Naive thymus-derived CD4-positive, alpha-beta T cell (primary cell): ENCODE measurements around the gene B4GALNT2. TPM values are rescaled to one million over a fixed set of nuclear protein-coding genes. Genes with fewer than 3 reads are reported as not detected.
"Not testable (repeated sequence)": the region's sequence is repeated elsewhere in the genome, so short reads cannot be mapped to it uniquely, and the experiment has no call there.

ENCODE experiments used
- ATAC-seq: fragments of 150-1000 bp; cut with Tn5 transposase; 2 replicates; pipeline ENCODE4 v1.10.0; 2021; ENCODE audit warnings: mild to moderate bottlenecking, moderate library complexity
- CTCF ChIA-PET: fragments of 350-600 bp; sonication (Branson Sonifier 250); formaldehyde crosslinking; loops from one replicate; lab custom pipeline; 2021; ENCODE audit warnings: antibody characterized with exemption; lab: Charles Lee
- POLR2A ChIA-PET: fragments of 350-600 bp; sonication (Branson Sonifier 250); formaldehyde crosslinking; loops from one replicate; lab custom pipeline; 2021; ENCODE audit warnings: antibody characterized with exemption, inconsistent platforms; lab: Charles Lee
- DNase-seq, 9 donors: peaks; one replicate each; pipeline versions ENCODE4 v3.0.0 to v3.0.0-alpha.2; 2020 to 2022; ENCODE audit warnings: mixed read lengths in 1 of 9
- H3K27ac ChIP-seq: one replicate; pipeline ENCODE4 v1.7.0; 2013; ENCODE audit warnings: mild to moderate bottlenecking, low read depth, low read length, moderate library complexity
- H3K27me3 ChIP-seq, 2 donors: one replicate each; pipeline ENCODE4 v1.7.0; 2013; ENCODE audit warnings: low read length in 2 of 2, mild to moderate bottlenecking in 2 of 2, moderate library complexity in 2 of 2; ENCODE audit not compliant: control insufficient read depth in 2 of 2, insufficient read depth in 2 of 2
- H3K36me3 ChIP-seq, 3 experiments: 1 replicate in 2 of 3; 2 replicates in 1 of 3; pipeline ENCODE4 v1.7.0; 2013; ENCODE audit warnings: low read length in 3 of 3, mild to moderate bottlenecking in 3 of 3, moderate library complexity in 1 of 3; ENCODE audit not compliant: insufficient read depth in 3 of 3, control insufficient read depth in 2 of 3
- H3K4me1 ChIP-seq, 2 donors: one replicate each; pipeline ENCODE4 v1.7.0; 2013; ENCODE audit warnings: low read length in 2 of 2, mild to moderate bottlenecking in 2 of 2, moderate library complexity in 1 of 2; ENCODE audit not compliant: control insufficient read depth in 2 of 2, insufficient read depth in 2 of 2
- H3K4me3 ChIP-seq: 2 replicates; pipeline ENCODE4 v1.7.0; 2013; ENCODE audit warnings: mild to moderate bottlenecking, low read length
- H3K9me3 ChIP-seq, 3 experiments: 1 replicate in 2 of 3; 2 replicates in 1 of 3; pipeline ENCODE4 v1.7.0; 2013; ENCODE audit warnings: low read length in 3 of 3; ENCODE audit not compliant: control insufficient read depth in 2 of 3
- H3K27ac Mint-ChIP-seq, 9 donors: one replicate each; pipeline ENCODE4 v1.8.0; 2020 to 2022; ENCODE audit warnings: mixed read lengths in 9 of 9, mild to moderate bottlenecking in 8 of 9, moderate library complexity in 5 of 9, inconsistent platforms in 2 of 9
- H3K27me3 Mint-ChIP-seq, 5 donors: one replicate each; pipeline ENCODE4 v1.8.0; 2021 to 2022; ENCODE audit warnings: mixed read lengths in 5 of 5, mild to moderate bottlenecking in 1 of 5
- H3K36me3 Mint-ChIP-seq, 5 donors: one replicate each; pipeline ENCODE4 v1.8.0; 2020 to 2022; ENCODE audit warnings: mixed read lengths in 5 of 5, mild to moderate bottlenecking in 3 of 5, inconsistent platforms in 1 of 5
- H3K4me1 Mint-ChIP-seq, 7 donors: one replicate each; pipeline ENCODE4 v1.8.0; 2020 to 2022; ENCODE audit warnings: mixed read lengths in 7 of 7, mild to moderate bottlenecking in 3 of 7, inconsistent platforms in 1 of 7
- H3K4me3 Mint-ChIP-seq, 10 donors: one replicate each; pipeline ENCODE4 v1.8.0; 2020 to 2022; ENCODE audit warnings: mild to moderate bottlenecking in 10 of 10, mixed read lengths in 10 of 10, moderate library complexity in 6 of 10, inconsistent platforms in 2 of 10
- H3K9me3 Mint-ChIP-seq, 11 donors: one replicate each; pipeline ENCODE4 v1.8.0; 2020 to 2022; ENCODE audit warnings: mixed read lengths in 11 of 11, mild to moderate bottlenecking in 4 of 11, inconsistent platforms in 1 of 11, moderate library complexity in 1 of 11
- intact Hi-C, 2 donors: fragments of 100-400 bp; cut with micrococcal nuclease; formaldehyde crosslinking; loops; one replicate each; pipeline ENCODE4 v1.15.1; 2023
- polyA plus RNA-seq, 2 donors: library from polyadenylated mRNA; unstranded; fragments of 300-500 nt; fragmentation: Illumina TruSeq; gene quantifications; one replicate each; pipeline ENCODE4 v1.2.3, GENCODE V29; 2021
- total RNA-seq, 6 experiments: library from RNA in 5 of 6; stranded (reverse) in 5 of 6; gene quantifications; 1 replicate in 5 of 6; 2 replicates in 1 of 6; pipeline ENCODE4 v1.2.3 and lab custom pipeline; 2021 to 2026

B4GALNT2 gene
- total and polyA plus RNA-seq, 7 experiments from 2014 or later: 0.03 to 0.05 (median 0.05) TPM; not detected in 3

DNA sequence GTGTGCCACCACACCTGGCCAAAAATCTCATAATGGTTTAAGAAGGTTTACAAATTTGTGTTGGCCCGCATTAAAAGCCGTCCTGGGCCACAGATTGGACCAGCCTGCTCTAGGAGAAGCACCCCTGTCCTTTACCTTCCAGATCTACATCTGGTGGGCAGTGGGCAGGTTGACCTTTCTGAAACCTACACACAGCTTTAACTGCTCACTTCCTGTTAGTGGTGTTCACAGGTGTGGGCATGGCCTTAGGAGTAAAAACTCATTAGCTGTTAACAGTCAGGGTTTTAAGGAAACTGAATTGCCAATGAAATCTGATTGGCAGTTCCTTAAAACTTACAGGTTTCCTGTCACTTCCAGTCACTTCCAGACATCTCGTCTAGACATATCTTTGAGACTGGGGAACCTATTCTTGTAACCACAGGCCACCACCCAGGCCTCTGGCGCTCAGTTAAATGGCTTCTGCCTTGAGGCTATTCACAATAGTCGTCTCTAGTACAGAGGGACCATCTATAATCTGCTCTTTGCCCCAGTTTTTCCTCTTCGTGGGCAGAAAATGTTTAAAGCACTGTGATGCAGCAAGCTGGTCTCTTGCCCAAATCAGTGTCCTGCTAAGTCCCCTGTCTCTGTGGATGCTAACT lies 48.5 kb downstream of the B4GALNT2 start:
- Histone ChIP-seq H3K9me3 (peaks cover 0 to 19% (median 0%) of the 10 kb centered on the region in 3 experiments), H3K27me3 (peaks cover 0 to 4% of the 10 kb centered on the region in 2 donors), H3K36me3 (no peaks in the 10 kb centered on the region), H3K4me1 (peaks cover 4% of the 10 kb centered on the region in 2 donors), H3K4me3 (no peak overlapping the region), H3K27ac (no peak overlapping the region)
- ChIA-PET POLR2A (interaction anchor here (0.9 to 2.2 kb wide), 5 partner anchors 9 to 106 kb away, joined by 3 to 15 read pairs (median 5); partner anchors contain the start of gene PHOSPHO1), CTCF (interaction anchor here (0.7 to 7.4 kb wide), 12 partner anchors 10 to 776 kb away, joined by 3 to 143 read pairs (median 6); partner anchors contain the start of gene PHOSPHO1)
- ATAC-seq: no peak
- Mint-ChIP-seq H3K36me3 (peaks cover 0 to 23% (median 6%) of the 10 kb centered on the region in 5 donors), H3K4me3 (no peak overlapping the region), H3K9me3 (peaks cover 0 to 31% (median 28%) of the 10 kb centered on the region in 11 donors), H3K4me1 (peaks cover 0 to 5% (median 4%) of the 10 kb centered on the region in 7 donors), H3K27ac (peak overlapping the region in 1 of 9 donors; percentile 25), H3K27me3 (peaks cover 0 to 6% (median 0%) of the 10 kb centered on the region in 5 donors)
- intact Hi-C loops: loop anchor here (1.0 kb wide), 5 partner anchors 11 to 214 kb away; no protein-coding TSS in a partner anchor
- DNase-seq: no peak

DNA sequence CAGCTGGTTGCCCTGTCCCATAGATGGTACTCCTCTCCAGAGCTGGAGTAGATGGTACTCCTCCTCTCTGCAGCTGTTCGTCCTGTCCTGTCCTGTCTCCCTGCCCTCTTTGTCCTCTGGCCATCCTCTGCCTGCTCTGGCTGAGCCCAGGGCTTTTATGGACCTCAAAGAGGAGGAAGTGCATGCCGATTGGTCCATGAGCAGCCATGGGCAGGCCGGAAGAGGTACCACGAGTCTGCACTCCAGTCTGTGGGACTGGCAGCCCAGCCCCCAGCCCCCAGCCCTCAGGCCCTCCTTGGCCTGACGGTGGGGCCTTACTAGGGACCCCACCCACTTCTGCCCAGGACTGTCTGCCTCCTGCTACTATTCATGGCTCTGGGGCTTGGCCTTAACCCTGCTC lies 50.8 kb downstream of the B4GALNT2 start:
- no peak overlapping the region for H3K27ac ChIP-seq
- Mint-ChIP-seq H3K36me3 (peaks cover 0 to 25% (median 3%) of the 10 kb centered on the region in 5 donors), H3K27me3 (peaks cover 0 to 9% (median 0%) of the 10 kb centered on the region in 5 donors), H3K27ac (no peak overlapping the region), H3K9me3 (peaks cover 0 to 24% (median 15%) of the 10 kb centered on the region in 11 donors), H3K4me1 (peaks cover 0 to 5% (median 4%) of the 10 kb centered on the region in 7 donors), H3K4me3 (no peak overlapping the region)
- no peaks in the 10 kb centered on the region for H3K36me3 ChIP-seq
- no peak for DNase-seq
- H3K4me3 ChIP-seq: no peak overlapping the region
- ATAC-seq: no peak
- CTCF ChIA-PET: interaction anchor here (0.8 to 7.4 kb wide), 3 partner anchors 44 to 108 kb away, joined by 3 to 143 read pairs (median 3); partner anchors contain the start of gene PHOSPHO1
- POLR2A ChIA-PET: no interaction called here
- peaks cover 0 to 4% of the 10 kb centered on the region in 2 donors for H3K27me3 ChIP-seq
- peaks cover 0 to 5% (median 0%) of the 10 kb centered on the region in 3 experiments for H3K9me3 ChIP-seq
- intact Hi-C loops: no loop called here
- H3K4me1 ChIP-seq: peaks cover 4% of the 10 kb centered on the region in 2 donors

DNA sequence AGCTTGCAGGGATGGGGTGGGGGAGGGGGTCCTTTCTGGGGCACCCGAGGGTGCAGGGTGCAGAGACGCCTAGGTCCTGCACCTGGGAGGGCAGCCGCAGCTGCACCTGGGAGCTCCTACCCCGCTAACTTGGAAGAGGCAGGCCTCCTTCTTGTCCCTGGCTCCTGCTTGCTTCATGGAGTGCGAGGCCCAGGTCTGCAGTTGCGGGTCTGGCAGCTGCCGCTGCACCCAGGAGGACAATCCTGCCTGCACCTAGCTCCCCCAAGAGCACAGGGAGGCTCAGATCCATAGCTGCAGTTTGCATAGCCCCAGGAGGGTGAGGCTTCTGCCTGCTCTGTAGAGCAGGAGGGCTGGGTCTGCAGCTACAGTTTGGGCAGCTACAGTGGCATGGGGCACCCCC lies 51.2 kb downstream of the B4GALNT2 start:
- intact Hi-C loops: no loop called here

DNA sequence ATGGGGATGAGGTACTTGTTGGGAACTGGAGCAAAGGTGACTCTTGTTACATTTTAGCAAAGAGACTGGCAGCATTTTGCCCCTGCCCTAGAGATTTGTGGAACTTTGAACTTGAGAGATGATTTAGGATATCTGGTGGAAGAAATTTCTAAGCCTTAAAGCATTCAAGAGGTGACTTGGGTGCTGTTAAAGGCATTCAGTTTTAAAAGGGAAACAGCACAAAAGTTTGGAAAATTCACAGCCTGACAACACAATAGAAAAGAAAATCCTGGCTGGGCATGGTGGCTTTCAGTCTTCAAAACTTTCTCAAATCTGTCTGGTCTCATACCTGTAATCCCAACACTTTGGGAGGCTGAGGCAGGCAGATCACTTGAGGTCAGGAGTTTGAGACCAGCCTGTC lies 52.0 kb downstream of the B4GALNT2 start:
- ChIA-PET CTCF (interaction anchor here (7.4 kb wide), 1 partner anchor 43 kb away, joined by 143 read pairs; the partner anchor contains the start of gene PHOSPHO1), POLR2A (interaction anchor here (1.7 kb wide), 1 partner anchor 16 kb away, joined by 3 read pairs; no protein-coding TSS in a partner anchor)
- H3K27ac ChIP-seq, H3K9me3 ChIP-seq, intact Hi-C loops, H3K27me3 Mint-ChIP-seq, H3K4me1 ChIP-seq, H3K4me3 ChIP-seq, H3K27ac Mint-ChIP-seq, H3K36me3 ChIP-seq, H3K27me3 ChIP-seq, ATAC-seq, H3K4me1 Mint-ChIP-seq, H3K4me3 Mint-ChIP-seq, DNase-seq: not testable (repeated sequence)
- H3K9me3 Mint-ChIP-seq: peaks cover 0 to 24% (median 15%) of the 10 kb centered on the region in 11 donors
- H3K36me3 Mint-ChIP-seq: peaks cover 0 to 25% (median 3%) of the 10 kb centered on the region in 5 donors

More for the DNA sequence above, 51.2 kb downstream of the B4GALNT2 start:
- Mint-ChIP-seq H3K4me3 (no peak overlapping the region), H3K9me3 (peaks cover 0 to 24% (median 15%) of the 10 kb centered on the region in 11 donors), H3K27me3 (peaks cover 0 to 7% (median 0%) of the 10 kb centered on the region in 5 donors), H3K36me3 (peaks cover 0 to 25% (median 3%) of the 10 kb centered on the region in 5 donors), H3K27ac (no peak overlapping the region), H3K4me1 (peaks cover 0 to 5% (median 4%) of the 10 kb centered on the region in 7 donors)
- no peak for DNase-seq
- ChIA-PET POLR2A (interaction anchor here (1.7 kb wide), 1 partner anchor 17 kb away, joined by 3 read pairs; no protein-coding TSS in a partner anchor), CTCF (interaction anchor here (0.7 to 7.4 kb wide), 3 partner anchors 43 to 534 kb away, joined by 3 to 143 read pairs (median 3); partner anchors contain the start of gene PHOSPHO1)
- ATAC-seq: no peak
- Histone ChIP-seq H3K9me3 (peaks cover 0 to 5% (median 0%) of the 10 kb centered on the region in 3 experiments), H3K27me3 (peaks cover 0 to 4% of the 10 kb centered on the region in 2 donors), H3K27ac (no peak overlapping the region), H3K4me1 (peaks cover 4% of the 10 kb centered on the region in 2 donors), H3K4me3 (no peak overlapping the region), H3K36me3 (no peaks in the 10 kb centered on the region)

DNA sequence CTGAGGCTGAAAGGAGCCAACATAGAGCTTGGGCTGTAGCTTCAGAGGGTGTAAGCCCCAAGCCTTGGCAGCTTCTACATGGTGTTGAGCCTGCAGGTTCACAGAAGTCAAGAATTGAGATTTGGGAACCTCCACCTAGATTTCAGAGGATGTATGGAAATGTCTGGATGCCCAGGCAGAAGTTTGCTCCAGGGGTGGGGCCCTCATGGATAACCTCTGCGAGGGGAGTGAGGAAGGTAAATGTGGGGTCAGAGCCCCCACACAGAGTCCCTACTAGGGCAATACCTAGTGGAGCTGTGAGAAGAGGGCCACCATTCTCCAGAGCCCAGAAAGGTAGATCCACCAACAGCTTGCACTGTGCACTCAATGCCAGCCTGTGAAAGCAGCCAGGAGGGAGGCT lies 52.8 kb downstream of the B4GALNT2 start:
- H3K9me3 Mint-ChIP-seq: peaks cover 0 to 24% (median 15%) of the 10 kb centered on the region in 11 donors
- ATAC-seq, H3K4me1 Mint-ChIP-seq, H3K4me1 ChIP-seq, H3K9me3 ChIP-seq, DNase-seq, H3K36me3 ChIP-seq, H3K27me3 Mint-ChIP-seq, intact Hi-C loops, H3K4me3 ChIP-seq, H3K27me3 ChIP-seq, H3K4me3 Mint-ChIP-seq, H3K27ac ChIP-seq: not testable (repeated sequence)
- CTCF ChIA-PET: interaction anchor here (0.8 to 7.4 kb wide), 2 partner anchors 42 to 174 kb away, joined by 3 to 143 read pairs; partner anchors contain the start of gene PHOSPHO1
- POLR2A ChIA-PET: interaction anchor here (1.7 kb wide), 1 partner anchor 15 kb away, joined by 3 read pairs; no protein-coding TSS in a partner anchor
- peaks cover 0 to 25% (median 3%) of the 10 kb centered on the region in 5 donors for H3K36me3 Mint-ChIP-seq
- peak overlapping the region in 1 of 9 donors; percentile 13 for H3K27ac Mint-ChIP-seq

DNA sequence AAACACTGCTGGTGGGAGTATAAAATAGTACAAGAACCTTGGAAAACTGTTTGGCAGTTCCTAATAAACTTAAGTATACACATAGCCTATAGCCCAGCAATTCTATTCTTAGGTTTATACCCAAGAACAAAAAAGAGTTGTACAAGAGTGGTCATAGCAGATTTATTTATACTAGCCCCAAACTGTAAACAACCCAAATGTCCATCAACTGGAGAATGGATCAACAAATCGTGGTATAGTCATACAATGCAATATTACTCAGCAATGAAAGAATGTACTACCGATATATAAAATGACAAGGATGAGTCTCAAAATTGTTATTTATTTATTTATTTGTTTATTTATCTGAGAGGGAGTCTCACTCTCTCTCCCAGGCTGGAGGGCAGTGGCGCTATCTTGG lies 54.7 kb downstream of the B4GALNT2 start:
- DNase-seq (no peak), ATAC-seq (no peak)
- POLR2A ChIA-PET: no interaction called here
- H3K9me3 ChIP-seq: peaks cover 0 to 5% (median 0%) of the 10 kb centered on the region in 3 experiments
- peaks cover 0 to 23% (median 3%) of the 10 kb centered on the region in 5 donors for H3K36me3 Mint-ChIP-seq
- peaks cover 0 to 7% (median 0%) of the 10 kb centered on the region in 5 donors for H3K27me3 Mint-ChIP-seq
- CTCF ChIA-PET: interaction anchor here (0.8 to 1.2 kb wide), 2 partner anchors 17 to 45 kb away, joined by 4 to 6 read pairs; no protein-coding TSS in a partner anchor
- intact Hi-C loops: no loop called here
- H3K4me3 Mint-ChIP-seq: no peak overlapping the region
- H3K36me3 ChIP-seq: peaks cover 0 to 4% (median 0%) of the 10 kb centered on the region in 3 experiments
- no peaks in the 10 kb centered on the region for H3K27me3 ChIP-seq
- H3K4me1 Mint-ChIP-seq: peaks cover 4 to 20% (median 14%) of the 10 kb centered on the region in 7 donors
- H3K4me3 ChIP-seq: no peak overlapping the region
- H3K27ac Mint-ChIP-seq: no peak overlapping the region
- H3K27ac ChIP-seq: no peak overlapping the region
- peaks cover 0 to 27% (median 13%) of the 10 kb centered on the region in 11 donors for H3K9me3 Mint-ChIP-seq
- H3K4me1 ChIP-seq: peaks cover 0 to 6% of the 10 kb centered on the region in 2 donors
